Amniotic epithelial cell (primary cell): ENCODE measurements around the gene KCNK4.
"Not testable (repeated sequence)": the region's sequence is repeated elsewhere in the genome, so short reads cannot be mapped to it uniquely, and the experiment has no call there.

Experiments used
- DNase-seq: peaks from one replicate; pipeline ENCODE4 v3.0.0-alpha.2; 2010; ENCODE audit warnings: low read depth

The KCNK4 gene

GRCh38 chr11:64306876-64307622 lies 15.9 kb downstream of the KCNK4 start:
- DNase-seq: peak; percentile 61

GRCh38 chr11:64307795-64308194 lies 16.7 kb downstream of the KCNK4 start:
- not testable (repeated sequence) for DNase-seq

GRCh38 chr11:64312947-64313346 lies 21.8 kb downstream of the KCNK4 start:
- no peak for DNase-seq

GRCh38 chr11:64313491-64314145 lies 22.5 kb downstream of the KCNK4 start:
- DNase-seq: no peak

- no peak for DNase-seq
Measured at GRCh38 chr11:64314146-64314804, 23.2 kb downstream of the KCNK4 start.

- DNase-seq: no peak
Measured at GRCh38 chr11:64314805-64315561, 23.9 kb downstream of the KCNK4 start.

GRCh38 chr11:64315667-64316526 lies 24.8 kb downstream of the KCNK4 start:
- DNase-seq: not testable (repeated sequence)

- DNase-seq: no peak
Measured at GRCh38 chr11:64316672-64317324, 25.7 kb downstream of the KCNK4 start.

GRCh38 chr11:64317325-64317960 lies 26.3 kb downstream of the KCNK4 start, which contains the start of gene TRMT112:
Gene TRMT112 (minus strand): TSS chr11:64317559. CDS start chr11:64317526, 33 bp downstream.
- DNase-seq: peak; percentile 99

- DNase-seq: peak; percentile 92
Measured at GRCh38 chr11:64317961-64318765, 27.1 kb downstream of the KCNK4 start, which contains the start of gene PRDX5. Gene PRDX5 (plus strand): TSS chr11:64318121. CDS start chr11:64318216, 95 bp downstream.

GRCh38 chr11:64318766-64319761 lies 28.0 kb downstream of the KCNK4 start:
- no peak for DNase-seq

GRCh38 chr11:64320556-64320955 lies 29.5 kb downstream of the KCNK4 start:
- DNase-seq: no peak

- DNase-seq: no peak
Measured at GRCh38 chr11:64321026-64321425, 29.9 kb downstream of the KCNK4 start.

GRCh38 chr11:64321533-64321932 lies 30.4 kb downstream of the KCNK4 start:
- peak; percentile 82 for DNase-seq

GRCh38 chr11:64322925-64323260 lies 31.8 kb downstream of the KCNK4 start:
- DNase-seq: no peak

- DNase-seq: no peak
Measured at GRCh38 chr11:64323373-64323772, 32.3 kb downstream of the KCNK4 start.

GRCh38 chr11:64323984-64324383 lies 32.9 kb downstream of the KCNK4 start:
- not testable (repeated sequence) for DNase-seq
